Upper lobe of right lung (tissue), 1 donor: ENCODE data around the gene NDUFA13. TPM values are rescaled to one million over a fixed set of nuclear protein-coding genes. Genes with fewer than 3 reads are reported as not detected.

Experiments used
- ATAC-seq: fragments of 200-7000 bp; cut with Tn5 transposase; one replicate; pipeline ENCODE4 v1.9.1; 2020; ENCODE audit warnings: mild to moderate bottlenecking, moderate library complexity
- DNase-seq: peaks from one replicate; pipeline ENCODE4 v3.0.0-alpha.2; 2020
- H3K27ac ChIP-seq: fragments of 200-600 bp; one replicate; pipeline ENCODE4 v1.8.0; 2022
- H3K27me3 ChIP-seq: fragments of 200-600 bp; one replicate; pipeline ENCODE4 v1.8.0; 2022; ENCODE audit warnings: mild to moderate bottlenecking
- H3K36me3 ChIP-seq: fragments of 200-600 bp; one replicate; pipeline ENCODE4 v1.8.0; 2022
- H3K4me1 ChIP-seq: fragments of 200-600 bp; one replicate; pipeline ENCODE4 v1.8.0; 2022
- H3K4me3 ChIP-seq: fragments of 200-600 bp; one replicate; pipeline ENCODE4 v1.8.0; 2022; ENCODE audit warnings: mild to moderate bottlenecking
- H3K9me3 ChIP-seq: fragments of 200-600 bp; one replicate; pipeline ENCODE4 v1.8.0; 2022
- CTCF ChIP-seq: fragments of 200-600 bp; IDR thresholded peaks from one replicate; pipeline ENCODE4 v1.8.0; 2022; ENCODE audit warnings: antibody characterized with exemption
- intact Hi-C: fragments of 100-400 bp; cut with DNase I; formaldehyde crosslinking; loops from one replicate; pipeline ENCODE4 v1.11.0; 2022
- total RNA-seq: library from RNA; stranded (reverse); fragmentation: NEBNext Ultra II Directional; extraction: Animal tissue kit (Norgen Biotek cat#: 25700); gene quantifications from one replicate; pipeline ENCODE4 v1.2.1, GENCODE V29; 2021
- donor health status: DM: no; HTN: yes; CAD: no; lungs with severe emphysema.

NDUFA13 gene
- total RNA-seq, 1 donor from 2014 or later: 207 TPM

- no peak for TF ChIP-seq CTCF
Measured at GRCh38 chr19:19475015-19475765, 40.8 kb upstream of the NDUFA13 start.

GRCh38 chr19:19475849-19476828 lies 39.9 kb upstream of the NDUFA13 start:
- no peak overlapping the region for H3K27ac ChIP-seq
- no peak overlapping the region for H3K4me3 ChIP-seq
- no peaks in the 10 kb centered on the region for H3K27me3 ChIP-seq
- intact Hi-C loops: no loop called here
- H3K9me3 ChIP-seq: no peaks in the 10 kb centered on the region
- TF ChIP-seq CTCF: peak; percentile 36
- DNase-seq: no peak
- H3K4me1 ChIP-seq: peaks cover 26% of the 10 kb centered on the region
- H3K36me3 ChIP-seq: peaks cover 15% of the 10 kb centered on the region
- peak; percentile 19 for ATAC-seq

More at GRCh38 chr19:19475015-19475765, 40.8 kb upstream of the NDUFA13 start:
- Histone ChIP-seq H3K36me3 (peaks cover 10% of the 10 kb centered on the region), H3K27ac (peak overlapping the region; percentile 17), H3K4me3 (no peak overlapping the region), H3K4me1 (peaks cover 26% of the 10 kb centered on the region), H3K9me3 (no peaks in the 10 kb centered on the region), H3K27me3 (no peaks in the 10 kb centered on the region)
- intact Hi-C loops: no loop called here
- no peak for ATAC-seq
- DNase-seq: no peak

- TF ChIP-seq CTCF: no peak
- peak; percentile 74 for ATAC-seq
- Histone ChIP-seq H3K27ac (peak overlapping the region; percentile 3), H3K9me3 (no peaks in the 10 kb centered on the region), H3K4me1 (peaks cover 26% of the 10 kb centered on the region), H3K27me3 (no peaks in the 10 kb centered on the region), H3K4me3 (no peak overlapping the region), H3K36me3 (peaks cover 15% of the 10 kb centered on the region)
- intact Hi-C loops: no loop called here
- DNase-seq: peak; percentile 76
Measured at GRCh38 chr19:19477705-19478383, 38.2 kb upstream of the NDUFA13 start.

- Histone ChIP-seq H3K36me3 (peaks cover 16% of the 10 kb centered on the region), H3K27me3 (no peaks in the 10 kb centered on the region), H3K9me3 (no peaks in the 10 kb centered on the region), H3K4me3 (no peak overlapping the region), H3K4me1 (peaks cover 19% of the 10 kb centered on the region), H3K27ac (no peak overlapping the region)
- DNase-seq: no peak
- no peak for ATAC-seq
- intact Hi-C loops: loop anchor here (10.0 kb wide), 1 partner anchor 76 kb away; the partner anchor contains the start of gene GATAD2A
- no peak for TF ChIP-seq CTCF
Measured at GRCh38 chr19:19480688-19481087, 35.3 kb upstream of the NDUFA13 start.

GRCh38 chr19:19482809-19483596 lies 33.0 kb upstream of the NDUFA13 start:
- no peak overlapping the region for H3K27ac ChIP-seq
- H3K4me1 ChIP-seq: peaks cover 16% of the 10 kb centered on the region
- H3K9me3 ChIP-seq: no peaks in the 10 kb centered on the region
- intact Hi-C loops: loop anchor here (10.0 kb wide), 1 partner anchor 78 kb away; the partner anchor contains the start of gene GATAD2A
- ATAC-seq (no peak), DNase-seq (no peak)
- no peak overlapping the region for H3K4me3 ChIP-seq
- H3K36me3 ChIP-seq: peaks cover 21% of the 10 kb centered on the region
- TF ChIP-seq CTCF: no peak
- no peaks in the 10 kb centered on the region for H3K27me3 ChIP-seq
